Neural cell (in vitro differentiated cells): ENCODE data around the gene UBFD1. TPM values are rescaled to one million over a fixed set of nuclear protein-coding genes. Genes with fewer than 3 reads are reported as not detected.
A peak's percentile ranks its signal among the peaks of the same experiment; 100 is the strongest.
"Not testable (repeated sequence)": the region's sequence is repeated elsewhere in the genome, so short reads cannot be mapped to it uniquely, and the experiment has no call there.

Experiments
- H2AFZ ChIP-seq: fragments of 200-600, 300-800 bp; sonication (generic), shearing (Covaris generic); 2 replicates; pipeline ENCODE4 v1.6.0; 2014; ENCODE audit warnings: low read depth, mild to moderate bottlenecking, antibody characterized with exemption, low read length, moderate library complexity
- H3F3A ChIP-seq: fragments of 200-600 bp; shearing (Covaris generic); 2 replicates; pipeline ENCODE4 v1.6.1; 2016; ENCODE audit warnings: mild to moderate bottlenecking, moderate library complexity, mixed read lengths, antibody characterized with exemption, low read length; ENCODE audit not compliant: insufficient read depth, poor library complexity, severe bottlenecking
- H3K27ac ChIP-seq: fragments of 200-600, 300-800 bp; sonication (generic), shearing (Covaris generic); 2 replicates; pipeline ENCODE4 v1.5.1; 2014; ENCODE audit warnings: mild to moderate bottlenecking, low read length, moderate library complexity
- H3K27me3 ChIP-seq: fragments of 300-800, 200-600 bp; sonication (generic), shearing (Covaris generic); 2 replicates; pipeline ENCODE4 v1.6.0; 2014; ENCODE audit warnings: mild to moderate bottlenecking, low read depth, low read length, moderate library complexity; ENCODE audit not compliant: insufficient read depth
- H3K36me3 ChIP-seq: fragments of 300-800, 200-600 bp; sonication (generic), shearing (Covaris generic); 2 replicates; pipeline ENCODE4 v1.5.1; 2014; ENCODE audit warnings: mild to moderate bottlenecking, antibody characterized with exemption, low read length, moderate library complexity; ENCODE audit not compliant: insufficient read depth
- H3K4me2 ChIP-seq: fragments of 300-800, 200-600 bp; sonication (generic), shearing (Covaris generic); 2 replicates; pipeline ENCODE4 v1.6.0; 2014; ENCODE audit warnings: mild to moderate bottlenecking, low read length
- H3K4me3 ChIP-seq: fragments of 300-800, 200-600 bp; sonication (generic), shearing (Covaris generic); 2 replicates; pipeline ENCODE4 v1.5.1; 2014; ENCODE audit warnings: mild to moderate bottlenecking, low read length, moderate library complexity
- H3K79me2 ChIP-seq: fragments of 200-600 bp; shearing (Covaris generic); replicated peaks from 2 replicates; pipeline ENCODE4 v1.6.0; 2014; ENCODE audit warnings: mild to moderate bottlenecking, low read length, moderate library complexity; ENCODE audit not compliant: insufficient read depth
- H3K9ac ChIP-seq: fragments of 300-800, 200-600 bp; sonication (generic), shearing (Covaris generic); 2 replicates; pipeline ENCODE4 v1.6.1; 2016; ENCODE audit warnings: mild to moderate bottlenecking, low read length, mixed read lengths
- H3K9me2 ChIP-seq: fragments of 200-600 bp; shearing (Covaris generic); 2 replicates; pipeline ENCODE4 v1.6.1; 2016; ENCODE audit warnings: mild to moderate bottlenecking, low read length, mixed read lengths; ENCODE audit not compliant: insufficient read depth
- H3K9me3 ChIP-seq: fragments of 200-600, 300-800 bp; sonication (generic), shearing (Covaris generic); 2 replicates; pipeline ENCODE4 v1.6.1; 2016; ENCODE audit warnings: mild to moderate bottlenecking, mixed run types, low read length, moderate library complexity, mixed read lengths
- H4K20me1 ChIP-seq: fragments of 200-600 bp; shearing (Covaris generic); 2 replicates; pipeline ENCODE4 v1.6.1; 2016; ENCODE audit warnings: mild to moderate bottlenecking, mixed run types; ENCODE audit not compliant: insufficient read depth
- EP300 ChIP-seq: fragments of 450-650 bp; conservative IDR thresholded peaks from 2 replicates; pipeline ENCODE4 v1.6.1; 2014; ENCODE audit warnings: antibody characterized with exemption, mild to moderate bottlenecking, moderate library complexity; ENCODE audit not compliant: poor library complexity, severe bottlenecking
- EZH2 ChIP-seq: fragments of 200-600, 300-800 bp; shearing (Covaris generic), sonication (generic); IDR thresholded peaks from 2 replicates; pipeline ENCODE4 v1.6.1; 2014; ENCODE audit warnings: antibody characterized with exemption, low read length, borderline replicate concordance, mild to moderate bottlenecking; ENCODE audit not compliant: insufficient read depth, poor library complexity, severe bottlenecking
- MXI1 ChIP-seq: fragments of 450-650 bp; conservative IDR thresholded peaks from 2 replicates; pipeline ENCODE4 v1.6.1; 2014; ENCODE audit warnings: antibody characterized with exemption, mild to moderate bottlenecking; ENCODE audit not compliant: poor library complexity, severe bottlenecking
- POLR2AphosphoS5 ChIP-seq: IDR thresholded peaks from 2 replicates; pipeline ENCODE4 v1.6.1; 2012
- RAD21 ChIP-seq: fragments of 450-650 bp; conservative IDR thresholded peaks from 2 replicates; pipeline ENCODE4 v1.6.1; 2014; ENCODE audit warnings: antibody characterized with exemption, mild to moderate bottlenecking, moderate library complexity
- SMC3 ChIP-seq: fragments of 450-650 bp; conservative IDR thresholded peaks from 2 replicates; pipeline ENCODE4 v1.6.1; 2014; ENCODE audit warnings: antibody characterized with exemption, mild to moderate bottlenecking, moderate library complexity; ENCODE audit not compliant: poor library complexity
- TAF1 ChIP-seq: IDR thresholded peaks from 2 replicates; pipeline ENCODE4 v1.6.1; 2012; ENCODE audit warnings: low read depth
- polyA plus RNA-seq: library from polyadenylated mRNA; depleted of rRNA; stranded (reverse); fragments of >200 nt; gene quantifications from 2 replicates; pipeline ENCODE4 v1.2.3, GENCODE V29; 2014
- TF ChIP-seq, protein P1 (sequence below): IDR thresholded peaks from 2 replicates; pipeline ENCODE4 v1.6.1; 2012; ENCODE audit warnings: borderline replicate concordance
- TF ChIP-seq, protein P2 (sequence below): fragments of 450-650 bp; IDR thresholded peaks from 2 replicates; pipeline ENCODE4 v1.5.1; 2014; ENCODE audit warnings: antibody characterized with exemption, mild to moderate bottlenecking, moderate library complexity; ENCODE audit not compliant: poor library complexity, severe bottlenecking

UBFD1 gene
- polyA plus RNA-seq, 1 donor from 2014 or later: 94.3 TPM

DNA sequence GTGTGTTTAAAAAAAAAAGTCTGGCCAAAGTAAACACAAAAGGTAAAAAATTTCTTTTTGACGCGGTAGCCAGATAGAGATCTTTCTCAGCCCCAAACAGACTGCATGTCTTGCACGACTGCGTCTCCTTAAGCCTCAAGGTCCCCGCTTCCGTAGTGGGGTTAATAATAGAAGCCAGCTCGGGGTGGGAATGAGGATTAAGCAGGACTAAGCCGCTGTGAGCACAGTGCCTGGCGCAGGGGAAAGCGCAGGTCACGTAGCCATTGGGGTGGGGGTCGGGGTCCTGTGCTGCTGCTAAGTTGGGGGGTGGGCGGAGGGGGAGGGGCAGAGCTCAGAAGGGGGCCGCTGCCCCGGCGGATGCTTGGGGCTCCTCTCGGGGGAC, 47.8 kb upstream of the UBFD1 start:
- peak overlapping the region; percentile 50 for H3K27ac ChIP-seq

DNA sequence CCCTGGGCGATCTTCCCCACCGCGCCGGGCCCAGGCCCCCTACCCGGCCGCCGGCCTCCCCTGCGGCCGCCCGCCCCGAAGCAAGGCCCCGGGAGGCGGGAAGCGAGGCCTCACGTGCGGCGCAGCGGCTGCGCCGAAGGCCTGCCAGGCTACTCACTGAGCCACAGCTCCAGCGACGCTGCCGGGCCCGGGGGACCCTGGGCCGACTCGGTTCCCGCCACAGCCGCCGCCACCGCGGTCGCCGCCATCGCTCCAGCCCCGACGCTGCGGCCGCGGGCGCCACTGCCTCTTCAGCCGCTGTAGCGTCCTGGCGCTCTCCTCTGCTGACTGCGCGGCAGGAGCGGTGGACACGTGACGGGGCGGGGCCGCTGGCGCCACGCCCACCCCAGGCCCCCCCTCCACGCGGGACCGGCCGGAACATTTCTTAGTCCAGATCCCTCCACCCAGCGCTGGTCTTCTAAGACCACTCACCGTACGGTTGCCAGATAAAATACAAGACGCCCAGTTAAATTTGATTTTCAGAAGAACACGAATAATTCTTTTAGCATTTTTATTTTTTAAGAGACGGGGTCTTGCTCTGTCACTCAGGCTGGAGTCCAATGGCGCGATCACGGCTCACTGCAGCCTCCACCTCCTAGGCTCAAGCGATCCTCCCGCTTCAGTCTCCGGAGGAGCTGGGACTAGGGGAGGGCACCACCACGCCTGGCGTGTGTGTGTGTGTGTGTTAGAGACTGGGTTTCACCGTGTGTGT, 47.2 kb upstream of the UBFD1 start, which contains the start of gene GGA2:
TSS of gene GGA2 (minus strand) at position 331 of the 751 bp plus-strand sequence. CDS start at position 248, 83 bp downstream.
- TF ChIP-seq MXI1 (peak; percentile 92), TAF1 (peak; percentile 60), POLR2AphosphoS5 (peak; percentile 93), SMC3 (peak; percentile 21), EZH2 (no peak), EP300 (peak; percentile 46), RAD21 (no peak)
- TF ChIP-seq, protein P1, sequence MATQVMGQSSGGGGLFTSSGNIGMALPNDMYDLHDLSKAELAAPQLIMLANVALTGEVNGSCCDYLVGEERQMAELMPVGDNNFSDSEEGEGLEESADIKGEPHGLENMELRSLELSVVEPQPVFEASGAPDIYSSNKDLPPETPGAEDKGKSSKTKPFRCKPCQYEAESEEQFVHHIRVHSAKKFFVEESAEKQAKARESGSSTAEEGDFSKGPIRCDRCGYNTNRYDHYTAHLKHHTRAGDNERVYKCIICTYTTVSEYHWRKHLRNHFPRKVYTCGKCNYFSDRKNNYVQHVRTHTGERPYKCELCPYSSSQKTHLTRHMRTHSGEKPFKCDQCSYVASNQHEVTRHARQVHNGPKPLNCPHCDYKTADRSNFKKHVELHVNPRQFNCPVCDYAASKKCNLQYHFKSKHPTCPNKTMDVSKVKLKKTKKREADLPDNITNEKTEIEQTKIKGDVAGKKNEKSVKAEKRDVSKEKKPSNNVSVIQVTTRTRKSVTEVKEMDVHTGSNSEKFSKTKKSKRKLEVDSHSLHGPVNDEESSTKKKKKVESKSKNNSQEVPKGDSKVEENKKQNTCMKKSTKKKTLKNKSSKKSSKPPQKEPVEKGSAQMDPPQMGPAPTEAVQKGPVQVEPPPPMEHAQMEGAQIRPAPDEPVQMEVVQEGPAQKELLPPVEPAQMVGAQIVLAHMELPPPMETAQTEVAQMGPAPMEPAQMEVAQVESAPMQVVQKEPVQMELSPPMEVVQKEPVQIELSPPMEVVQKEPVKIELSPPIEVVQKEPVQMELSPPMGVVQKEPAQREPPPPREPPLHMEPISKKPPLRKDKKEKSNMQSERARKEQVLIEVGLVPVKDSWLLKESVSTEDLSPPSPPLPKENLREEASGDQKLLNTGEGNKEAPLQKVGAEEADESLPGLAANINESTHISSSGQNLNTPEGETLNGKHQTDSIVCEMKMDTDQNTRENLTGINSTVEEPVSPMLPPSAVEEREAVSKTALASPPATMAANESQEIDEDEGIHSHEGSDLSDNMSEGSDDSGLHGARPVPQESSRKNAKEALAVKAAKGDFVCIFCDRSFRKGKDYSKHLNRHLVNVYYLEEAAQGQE: no peak
- TF ChIP-seq, protein P2, sequence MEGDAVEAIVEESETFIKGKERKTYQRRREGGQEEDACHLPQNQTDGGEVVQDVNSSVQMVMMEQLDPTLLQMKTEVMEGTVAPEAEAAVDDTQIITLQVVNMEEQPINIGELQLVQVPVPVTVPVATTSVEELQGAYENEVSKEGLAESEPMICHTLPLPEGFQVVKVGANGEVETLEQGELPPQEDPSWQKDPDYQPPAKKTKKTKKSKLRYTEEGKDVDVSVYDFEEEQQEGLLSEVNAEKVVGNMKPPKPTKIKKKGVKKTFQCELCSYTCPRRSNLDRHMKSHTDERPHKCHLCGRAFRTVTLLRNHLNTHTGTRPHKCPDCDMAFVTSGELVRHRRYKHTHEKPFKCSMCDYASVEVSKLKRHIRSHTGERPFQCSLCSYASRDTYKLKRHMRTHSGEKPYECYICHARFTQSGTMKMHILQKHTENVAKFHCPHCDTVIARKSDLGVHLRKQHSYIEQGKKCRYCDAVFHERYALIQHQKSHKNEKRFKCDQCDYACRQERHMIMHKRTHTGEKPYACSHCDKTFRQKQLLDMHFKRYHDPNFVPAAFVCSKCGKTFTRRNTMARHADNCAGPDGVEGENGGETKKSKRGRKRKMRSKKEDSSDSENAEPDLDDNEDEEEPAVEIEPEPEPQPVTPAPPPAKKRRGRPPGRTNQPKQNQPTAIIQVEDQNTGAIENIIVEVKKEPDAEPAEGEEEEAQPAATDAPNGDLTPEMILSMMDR: no peak
- peaks cover 3% of the 10 kb centered on the region for H3F3A ChIP-seq
- peaks cover 32% of the 10 kb centered on the region for H3K79me2 ChIP-seq
- H4K20me1 ChIP-seq: no peaks in the 10 kb centered on the region
- peak within 1 kb of the TSS; percentile 75 for H3K9ac ChIP-seq
- H3K4me3 ChIP-seq: peak within 1 kb of the TSS; percentile 79
- no peaks in the 10 kb centered on the region for H3K9me2 ChIP-seq
- peak within 1 kb of the TSS; percentile 92 for H3K4me2 ChIP-seq
- H3K36me3 ChIP-seq: no peaks in the 10 kb centered on the region
- no peaks in the 10 kb centered on the region for H3K27me3 ChIP-seq
- H3K9me3 ChIP-seq: no peaks in the 10 kb centered on the region
- peak within 1 kb of the TSS; percentile 50 for H3K27ac ChIP-seq
- peak within 1 kb of the TSS; percentile 45 for H2AFZ ChIP-seq

More for the DNA sequence above, 47.8 kb upstream of the UBFD1 start:
- H3K9ac ChIP-seq: peak overlapping the region; percentile 75
- peaks cover 32% of the 10 kb centered on the region for H3K79me2 ChIP-seq
- peak; percentile 15 for TF ChIP-seq TAF1
- no peak for TF ChIP-seq EP300
- no peaks in the 10 kb centered on the region for H3K36me3 ChIP-seq
- peak overlapping the region; percentile 8 for H2AFZ ChIP-seq
- H3K4me2 ChIP-seq: peak overlapping the region; percentile 92
- H3F3A ChIP-seq: peaks cover 3% of the 10 kb centered on the region
- H3K4me3 ChIP-seq: peak overlapping the region; percentile 79
- no peaks in the 10 kb centered on the region for H3K9me3 ChIP-seq
- H3K27me3 ChIP-seq: no peaks in the 10 kb centered on the region
- no peaks in the 10 kb centered on the region for H3K9me2 ChIP-seq
- no peaks in the 10 kb centered on the region for H4K20me1 ChIP-seq

DNA sequence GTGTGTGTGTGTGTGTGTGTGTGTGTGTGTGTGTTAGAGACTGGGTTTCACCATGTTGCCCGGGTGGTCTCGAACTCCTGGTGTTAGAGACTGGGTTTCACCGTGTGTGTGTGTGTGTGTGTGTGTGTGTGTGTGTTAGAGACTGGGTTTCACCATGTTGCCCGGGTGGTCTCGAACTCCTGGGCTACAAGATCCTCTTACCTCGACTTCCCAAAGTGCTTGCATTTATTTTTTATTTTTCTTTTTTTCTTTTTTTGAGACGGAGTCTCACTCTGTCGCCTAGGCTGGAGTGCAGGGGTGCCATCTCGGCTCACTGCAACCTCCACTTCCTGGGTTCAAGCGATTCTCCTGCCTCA, 46.6 kb upstream of the UBFD1 start:
- Histone ChIP-seq H3K27ac (peak overlapping the region; percentile 50), H3K4me3 (peak overlapping the region; percentile 79), H3K79me2 (peaks cover 32% of the 10 kb centered on the region), H3K9ac (peak overlapping the region; percentile 75)
- not testable (repeated sequence) for H3K27me3 ChIP-seq, H3K9me2 ChIP-seq, H3K4me2 ChIP-seq, H3K36me3 ChIP-seq, H3F3A ChIP-seq, H2AFZ ChIP-seq, H4K20me1 ChIP-seq, H3K9me3 ChIP-seq
